GM12872 (cell line): ENCODE data around the gene GALNT14.

Source experiments
- TF ChIP-seq, protein P1 (sequence below): IDR thresholded peaks from 3 replicates; pipeline ENCODE4 v1.5.1; 2011; ENCODE audit warnings: low read depth, mild to moderate bottlenecking, low read length, moderate library complexity; ENCODE audit not compliant: insufficient read depth

The GALNT14 gene

DNA sequence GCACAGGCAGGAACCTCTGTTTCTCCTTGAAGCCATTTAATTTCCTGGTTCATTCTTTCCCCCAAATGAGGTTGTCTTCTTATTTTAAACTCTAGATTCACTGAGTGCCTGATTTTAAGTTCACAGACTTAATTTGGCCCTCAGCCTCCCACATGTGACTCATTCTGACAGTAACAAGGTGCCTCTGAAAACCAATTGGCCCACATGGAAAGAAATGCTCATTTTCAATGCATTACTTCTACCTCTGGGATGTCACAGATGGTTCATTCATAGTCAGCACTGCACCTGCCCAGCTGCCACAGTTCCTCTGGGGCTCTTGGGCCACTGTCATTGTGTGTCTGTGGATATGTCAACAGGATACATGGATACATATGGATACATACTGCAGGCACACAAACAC, 190.6 kb downstream of the GALNT14 start:
- TF ChIP-seq, protein P1, sequence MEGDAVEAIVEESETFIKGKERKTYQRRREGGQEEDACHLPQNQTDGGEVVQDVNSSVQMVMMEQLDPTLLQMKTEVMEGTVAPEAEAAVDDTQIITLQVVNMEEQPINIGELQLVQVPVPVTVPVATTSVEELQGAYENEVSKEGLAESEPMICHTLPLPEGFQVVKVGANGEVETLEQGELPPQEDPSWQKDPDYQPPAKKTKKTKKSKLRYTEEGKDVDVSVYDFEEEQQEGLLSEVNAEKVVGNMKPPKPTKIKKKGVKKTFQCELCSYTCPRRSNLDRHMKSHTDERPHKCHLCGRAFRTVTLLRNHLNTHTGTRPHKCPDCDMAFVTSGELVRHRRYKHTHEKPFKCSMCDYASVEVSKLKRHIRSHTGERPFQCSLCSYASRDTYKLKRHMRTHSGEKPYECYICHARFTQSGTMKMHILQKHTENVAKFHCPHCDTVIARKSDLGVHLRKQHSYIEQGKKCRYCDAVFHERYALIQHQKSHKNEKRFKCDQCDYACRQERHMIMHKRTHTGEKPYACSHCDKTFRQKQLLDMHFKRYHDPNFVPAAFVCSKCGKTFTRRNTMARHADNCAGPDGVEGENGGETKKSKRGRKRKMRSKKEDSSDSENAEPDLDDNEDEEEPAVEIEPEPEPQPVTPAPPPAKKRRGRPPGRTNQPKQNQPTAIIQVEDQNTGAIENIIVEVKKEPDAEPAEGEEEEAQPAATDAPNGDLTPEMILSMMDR = no peak

DNA sequence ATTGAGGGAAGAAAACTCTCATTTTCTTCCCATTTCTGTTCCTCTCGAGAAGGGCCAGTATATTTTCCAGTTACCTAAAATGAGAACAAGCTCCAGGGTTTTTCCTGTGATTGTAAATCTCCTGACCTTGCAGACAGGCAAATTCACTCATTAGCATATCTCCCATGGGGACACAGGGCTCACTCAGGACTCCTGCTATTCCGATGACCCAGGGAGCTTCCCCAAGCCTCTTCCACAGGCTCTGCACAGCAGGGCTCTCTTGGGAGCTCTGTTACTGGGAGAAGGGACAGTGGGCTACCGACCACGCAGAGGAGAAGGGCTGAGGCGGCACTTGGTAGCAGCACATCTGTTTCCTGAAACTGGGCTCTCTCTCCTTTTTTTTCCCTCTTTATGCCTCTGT, 195.8 kb downstream of the GALNT14 start:
- TF ChIP-seq, protein P1 = no peak

DNA sequence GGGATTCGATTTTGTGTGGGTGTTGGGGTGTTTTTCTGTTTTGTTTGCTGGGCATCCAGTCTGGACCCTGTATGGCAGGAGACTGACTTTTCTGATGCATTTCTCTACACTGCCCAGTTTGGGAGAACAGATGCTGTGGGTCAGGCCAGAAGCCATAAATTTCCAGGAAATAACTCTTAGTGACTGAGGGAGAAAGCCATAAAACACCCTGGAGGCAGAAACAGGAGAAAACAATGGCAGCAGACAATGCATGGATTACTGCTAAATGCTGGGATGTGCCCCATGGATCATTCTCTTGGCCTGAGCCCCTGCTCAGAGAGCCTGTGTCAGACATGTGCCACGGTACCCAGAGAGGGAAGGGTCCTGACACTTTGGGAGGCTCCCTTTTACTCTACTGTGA, 197.4 kb downstream of the GALNT14 start:
- TF ChIP-seq, protein P1 = no peak

DNA sequence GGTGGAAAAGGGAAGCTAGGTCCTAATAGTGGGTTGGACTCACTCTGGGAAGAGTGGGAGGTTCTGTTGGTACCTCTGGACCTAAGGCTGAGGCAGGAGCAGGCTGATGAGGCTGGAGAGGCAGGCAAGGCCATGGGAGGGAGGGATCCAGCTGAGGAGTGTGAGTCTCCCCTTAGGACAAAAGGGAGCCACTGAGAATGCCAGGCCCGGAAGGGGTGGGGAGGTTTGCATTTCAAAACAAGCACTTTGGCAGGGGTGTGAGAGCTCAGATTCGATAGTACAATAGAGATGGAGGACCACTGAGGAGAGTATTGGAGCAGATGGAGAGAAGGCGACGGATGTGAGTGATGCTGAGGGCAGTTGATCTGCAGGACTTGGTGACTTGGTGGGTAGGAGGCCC, 198.9 kb downstream of the GALNT14 start:
- TF ChIP-seq, protein P1 = no peak

DNA sequence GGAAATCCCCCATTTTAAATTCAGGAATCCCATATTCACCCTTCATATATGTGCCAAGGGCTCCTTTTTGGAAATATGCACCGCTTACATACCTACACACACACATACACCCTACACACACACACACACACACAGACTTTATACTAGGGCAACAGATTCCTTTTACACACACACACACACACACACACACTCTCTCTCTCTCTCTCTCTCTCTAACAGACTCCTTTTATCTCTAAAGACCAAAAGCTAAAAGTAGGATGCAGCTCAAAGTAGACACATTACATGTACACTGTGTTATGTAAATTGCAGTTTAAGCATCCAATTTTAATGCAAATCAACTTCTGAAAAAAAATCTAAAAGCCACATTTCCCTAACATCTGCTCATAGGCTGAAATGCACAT, 200.0 kb downstream of the GALNT14 start:
- TF ChIP-seq, protein P1 = no peak

DNA sequence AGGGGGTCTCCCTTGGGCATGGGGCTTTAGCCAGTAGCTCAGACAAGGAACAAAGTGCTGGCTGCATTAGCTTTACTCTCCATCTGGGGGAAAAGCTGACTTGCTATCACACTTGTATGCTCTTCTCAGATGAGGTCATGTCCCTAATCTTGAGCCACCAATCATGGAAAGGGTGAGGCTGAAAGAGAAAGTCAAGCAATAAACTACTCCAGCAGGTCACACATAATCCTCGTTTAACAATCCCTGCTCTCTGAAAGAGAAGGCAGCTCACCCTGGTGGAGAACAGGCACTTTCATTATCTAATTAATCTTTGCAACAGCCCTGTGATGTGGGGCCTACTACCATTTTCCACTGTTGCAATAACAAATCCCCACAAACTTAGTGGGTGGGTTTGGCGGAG, 201.3 kb downstream of the GALNT14 start:
- TF ChIP-seq, protein P1 = no peak

DNA sequence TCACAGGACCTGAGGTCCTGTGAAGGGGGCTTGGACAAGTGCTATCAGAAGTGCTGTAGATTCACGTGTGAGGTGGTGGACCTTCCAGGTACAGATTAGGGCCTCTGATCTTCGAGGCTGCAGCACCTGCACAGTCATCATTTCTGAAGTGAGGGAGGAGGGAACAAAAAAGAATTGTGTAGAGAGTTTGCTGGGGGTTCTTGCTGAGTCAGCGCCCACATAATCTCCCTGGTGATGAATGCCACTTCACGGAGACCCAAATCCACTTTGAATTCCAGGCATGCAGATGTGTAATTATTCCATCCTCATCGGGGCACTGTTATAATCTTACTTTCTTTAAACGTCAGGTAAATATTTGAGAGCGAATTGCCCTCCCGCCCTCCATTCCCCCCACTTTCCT, 202.4 kb downstream of the GALNT14 start:
- TF ChIP-seq, protein P1 = no peak

DNA sequence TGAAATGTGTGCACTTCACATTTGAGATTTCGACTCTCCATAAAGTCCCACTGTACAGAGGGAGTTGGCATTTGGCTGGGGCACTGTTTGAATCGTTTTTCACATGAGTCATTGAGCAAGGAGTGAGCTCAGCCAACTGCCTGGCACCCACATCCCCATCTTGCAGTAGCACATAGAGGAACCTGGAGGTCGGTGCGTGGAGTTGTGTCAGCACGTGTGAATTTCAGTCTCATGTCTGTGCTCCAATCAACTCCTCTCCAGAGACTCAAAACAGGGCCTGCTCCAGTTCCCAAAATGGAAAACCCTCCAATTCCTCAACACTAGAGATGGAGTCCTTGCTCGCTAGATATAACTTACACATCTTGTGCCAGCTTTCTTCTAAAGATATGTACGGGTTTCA, 204.2 kb downstream of the GALNT14 start:
- TF ChIP-seq, protein P1 = no peak
